A673 (cell line): ENCODE measurements around the gene TBC1D22A. TPM values are rescaled to one million over a fixed set of nuclear protein-coding genes. Genes with fewer than 3 reads are reported as not detected.

Source experiments
- BruUV-seq: library from RNA; stranded (reverse); fragments of 400-500 nt; replicated peaks from 2 replicates; lab custom pipeline; 2021; lab: Mats Ljungman, UMichigan
- CTCF ChIA-PET: fragments of 300-600 bp; sonication (Branson Sonifier 250); formaldehyde crosslinking; loops from one replicate; lab custom pipeline; 2022; ENCODE audit warnings: antibody characterized with exemption; lab: Charles Lee
- POLR2A ChIA-PET: fragments of 300-600 bp; sonication (Branson Sonifier 250); formaldehyde crosslinking; loops from one replicate; lab custom pipeline; 2022; ENCODE audit warnings: antibody characterized with exemption; ENCODE audit not compliant: low non-redundant PET; lab: Charles Lee
- DNase-seq: peaks from one replicate; pipeline ENCODE4 v3.0.0-alpha.2; 2015; ENCODE audit warnings: low spot score
- H3K27ac ChIP-seq: fragments of 200-600 bp; sonication (generic); 2 replicates; pipeline ENCODE4 v1.5.1; 2016; ENCODE audit warnings: mixed run types, low read depth, mild to moderate bottlenecking, mixed read lengths, antibody characterized with exemption, low read length; ENCODE audit not compliant: poor library complexity, severe bottlenecking
- H3K27me3 ChIP-seq: fragments of 200-600 bp; sonication (generic); replicated peaks from 2 replicates; pipeline ENCODE4 v1.6.1; 2017; ENCODE audit warnings: mixed run types, low read depth, mild to moderate bottlenecking, mixed read lengths, antibody characterized with exemption, low read length; ENCODE audit not compliant: insufficient read depth, poor library complexity
- H3K36me3 ChIP-seq: fragments of 200-600 bp; sonication (generic); 2 replicates; pipeline ENCODE4 v1.6.1; 2016; ENCODE audit warnings: mixed run types, mild to moderate bottlenecking, mixed read lengths, antibody characterized with exemption, low read length; ENCODE audit not compliant: insufficient read depth, poor library complexity, severe bottlenecking
- H3K4me1 ChIP-seq: fragments of 200-600 bp; sonication (generic); 2 replicates; pipeline ENCODE4 v1.6.1; 2017; ENCODE audit warnings: mixed run types, mild to moderate bottlenecking, mixed read lengths, antibody characterized with exemption, low read length; ENCODE audit not compliant: insufficient read depth, poor library complexity, severe bottlenecking
- H3K4me3 ChIP-seq: fragments of 200-600 bp; sonication (generic); 2 replicates; pipeline ENCODE4 v1.5.1; 2016; ENCODE audit warnings: low read depth, mixed run types, mild to moderate bottlenecking, mixed read lengths, low read length; ENCODE audit not compliant: poor library complexity, severe bottlenecking
- H3K9me3 ChIP-seq: fragments of 200-600 bp; sonication (generic); 2 replicates; pipeline ENCODE4 v1.6.1; 2016; ENCODE audit warnings: mixed run types, low read depth, mild to moderate bottlenecking, mixed read lengths, antibody characterized with exemption, low read length; ENCODE audit not compliant: poor library complexity, severe bottlenecking
- EZH2 ChIP-seq: fragments of 200-600 bp; sonication (generic); IDR thresholded peaks from 2 replicates; pipeline ENCODE4 v1.6.1; 2017; ENCODE audit warnings: borderline replicate concordance, low read depth, mild to moderate bottlenecking, mixed read lengths, antibody characterized with exemption, low read length; ENCODE audit not compliant: poor library complexity, severe bottlenecking
- intact Hi-C: fragments of 100-400 bp; cut with micrococcal nuclease; formaldehyde crosslinking; loops from one replicate; pipeline ENCODE4 v1.10.0; 2022; ENCODE audit not compliant: unreplicated experiment
- total RNA-seq: library from RNA; stranded (reverse); gene quantifications from 2 replicates; pipeline ENCODE4 v1.2.3, GENCODE V29; 2021
- TF ChIP-seq, protein P1 (sequence below): fragments of 300-800, 200-600 bp; sonication (generic); conservative IDR thresholded peaks from 2 replicates; pipeline ENCODE4 v1.5.1; 2017; ENCODE audit warnings: low read depth, mild to moderate bottlenecking, antibody characterized with exemption, low read length, moderate library complexity, mixed read lengths

TBC1D22A gene
- total RNA-seq, 1 experiment from 2014 or later: 22.5 TPM

DNA sequence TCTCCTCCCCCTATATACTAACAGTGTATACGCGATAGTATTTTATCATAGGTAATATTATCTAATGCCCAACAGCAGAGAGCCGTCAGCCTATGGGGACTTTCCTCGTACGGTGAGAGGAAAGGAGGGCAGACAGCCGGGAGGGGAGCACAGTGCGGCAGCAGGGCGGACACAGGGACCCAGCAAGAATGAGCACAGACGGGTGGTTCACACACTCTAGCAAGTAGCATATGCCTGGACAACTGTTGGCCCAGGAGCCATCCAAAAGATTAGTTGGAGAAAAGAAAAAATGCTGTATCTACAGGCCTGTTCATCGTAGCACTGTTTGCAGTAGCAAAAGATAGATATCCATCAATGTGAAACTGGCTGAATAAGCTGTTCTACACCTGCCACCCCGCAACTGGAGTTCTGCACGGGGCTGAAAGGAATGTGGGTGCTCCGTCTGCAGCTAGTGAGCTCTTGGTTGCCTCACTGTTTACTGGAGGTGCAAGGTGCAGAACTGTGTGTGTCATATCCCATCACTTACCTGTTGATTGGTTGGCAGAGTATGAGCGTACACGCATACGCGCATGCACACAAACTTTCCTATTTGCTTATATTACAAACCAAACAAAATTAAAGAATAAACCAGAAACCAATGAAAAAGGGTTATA, 324.3 kb downstream of the TBC1D22A start:
- intact Hi-C loops: no loop called here
- CTCF ChIA-PET: no interaction called here
- H3K27me3 ChIP-seq: no peaks in the 10 kb centered on the region
- no peak for TF ChIP-seq EZH2
- TF ChIP-seq, protein P1, sequence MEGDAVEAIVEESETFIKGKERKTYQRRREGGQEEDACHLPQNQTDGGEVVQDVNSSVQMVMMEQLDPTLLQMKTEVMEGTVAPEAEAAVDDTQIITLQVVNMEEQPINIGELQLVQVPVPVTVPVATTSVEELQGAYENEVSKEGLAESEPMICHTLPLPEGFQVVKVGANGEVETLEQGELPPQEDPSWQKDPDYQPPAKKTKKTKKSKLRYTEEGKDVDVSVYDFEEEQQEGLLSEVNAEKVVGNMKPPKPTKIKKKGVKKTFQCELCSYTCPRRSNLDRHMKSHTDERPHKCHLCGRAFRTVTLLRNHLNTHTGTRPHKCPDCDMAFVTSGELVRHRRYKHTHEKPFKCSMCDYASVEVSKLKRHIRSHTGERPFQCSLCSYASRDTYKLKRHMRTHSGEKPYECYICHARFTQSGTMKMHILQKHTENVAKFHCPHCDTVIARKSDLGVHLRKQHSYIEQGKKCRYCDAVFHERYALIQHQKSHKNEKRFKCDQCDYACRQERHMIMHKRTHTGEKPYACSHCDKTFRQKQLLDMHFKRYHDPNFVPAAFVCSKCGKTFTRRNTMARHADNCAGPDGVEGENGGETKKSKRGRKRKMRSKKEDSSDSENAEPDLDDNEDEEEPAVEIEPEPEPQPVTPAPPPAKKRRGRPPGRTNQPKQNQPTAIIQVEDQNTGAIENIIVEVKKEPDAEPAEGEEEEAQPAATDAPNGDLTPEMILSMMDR: no peak
- H3K4me3 ChIP-seq: no peak overlapping the region
- H3K9me3 ChIP-seq: no peaks in the 10 kb centered on the region
- BruUV-seq: no TSS peak
- peaks cover 5% of the 10 kb centered on the region for H3K4me1 ChIP-seq
- no peak overlapping the region for H3K27ac ChIP-seq
- H3K36me3 ChIP-seq: no peaks in the 10 kb centered on the region
- DNase-seq: no peak
- POLR2A ChIA-PET: no interaction called here

DNA sequence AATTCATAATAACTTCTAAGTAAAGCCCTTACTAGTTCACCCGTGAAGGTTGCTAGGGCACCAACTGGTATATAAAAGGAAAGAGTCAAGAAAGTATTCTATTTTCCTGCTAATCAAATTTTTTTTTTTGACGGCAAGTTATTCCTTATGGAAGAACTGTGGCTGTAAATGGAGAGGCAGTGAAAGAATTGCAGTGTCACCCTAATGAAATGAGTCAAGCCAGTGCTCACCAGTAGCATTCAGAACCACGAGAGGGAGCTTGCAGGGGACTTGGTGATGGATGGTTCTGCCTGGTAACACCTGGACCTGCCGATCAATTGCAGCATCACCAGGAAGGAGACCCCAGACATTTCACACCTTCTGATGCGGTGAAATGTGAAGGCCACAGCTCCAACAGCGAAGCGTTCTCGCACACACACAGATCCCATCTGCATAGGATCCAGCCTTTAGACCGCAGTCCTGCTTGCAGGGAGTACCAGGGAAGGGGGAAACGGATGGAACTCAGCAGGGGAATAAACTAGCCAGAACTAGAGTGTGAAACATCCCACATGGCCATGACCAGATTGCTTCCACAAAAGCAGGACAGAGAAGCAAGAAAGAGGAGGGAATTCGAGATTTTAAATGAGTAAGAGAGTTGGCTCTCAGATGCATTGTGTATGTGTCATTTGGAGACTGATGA, 326.2 kb downstream of the TBC1D22A start:
- Histone ChIP-seq H3K27ac (no peak overlapping the region), H3K4me3 (no peak overlapping the region), H3K4me1 (peaks cover 16% of the 10 kb centered on the region), H3K27me3 (no peaks in the 10 kb centered on the region), H3K36me3 (no peaks in the 10 kb centered on the region), H3K9me3 (no peaks in the 10 kb centered on the region)
- ChIA-PET POLR2A (no interaction called here), CTCF (no interaction called here)
- no TSS peak for BruUV-seq
- no peak for DNase-seq
- intact Hi-C loops: no loop called here
- TF ChIP-seq, protein P1: no peak
- no peak for TF ChIP-seq EZH2

DNA sequence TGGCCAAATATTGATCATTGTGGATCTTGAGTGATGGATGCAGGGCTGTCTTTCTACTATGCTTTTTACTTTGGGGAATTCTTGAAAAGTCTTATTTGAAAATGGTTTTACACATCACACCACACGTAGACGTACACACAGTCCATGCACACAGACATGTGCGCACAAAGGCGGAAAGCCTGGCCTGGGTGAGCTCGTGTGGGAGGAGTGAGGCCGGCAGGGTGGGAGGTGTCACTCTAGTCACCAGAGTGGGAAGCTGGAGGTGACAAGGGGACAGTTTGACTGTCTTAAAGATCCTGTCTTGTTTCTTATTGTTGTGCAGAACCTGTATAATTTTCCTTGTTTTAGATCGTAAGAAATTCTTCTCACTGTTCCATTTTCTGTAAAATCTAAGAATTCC, 326.9 kb downstream of the TBC1D22A start:
- BruUV-seq: no TSS peak
- DNase-seq: no peak
- ChIA-PET POLR2A (no interaction called here), CTCF (no interaction called here)
- intact Hi-C loops: no loop called here
- Histone ChIP-seq H3K4me3 (no peak overlapping the region), H3K36me3 (no peaks in the 10 kb centered on the region), H3K27ac (no peak overlapping the region), H3K27me3 (no peaks in the 10 kb centered on the region), H3K9me3 (no peaks in the 10 kb centered on the region), H3K4me1 (peaks cover 16% of the 10 kb centered on the region)
- TF ChIP-seq EZH2: no peak
- TF ChIP-seq, protein P1: no peak
